RWPE1 (cell line): ENCODE data around the gene STK39.

Experiments used
- CTCF ChIA-PET: fragments of 350-600 bp; sonication (Branson Sonifier 250); formaldehyde crosslinking; extraction: SDS; loops from one replicate; lab custom pipeline; 2021; lab: Yijun Ruan, JAX
- POLR2A ChIA-PET: fragments of 400-600 bp; formaldehyde crosslinking; extraction: SDS; loops from one replicate; lab custom pipeline; 2020; ENCODE audit warnings: antibody characterized with exemption; ENCODE audit not compliant: low non-redundant PET; lab: Yijun Ruan, JAX
- DNase-seq: peaks from one replicate; pipeline ENCODE4 v3.0.0; 2012; ENCODE audit warnings: low spot score
- H3K27ac ChIP-seq: fragments of 450-650 bp; 2 replicates; pipeline ENCODE4 v1.5.1; 2017
- CTCF ChIP-seq: fragments of 450-650 bp; conservative IDR thresholded peaks from 2 replicates; pipeline ENCODE4 v1.5.1; 2017; ENCODE audit warnings: low read depth, mild to moderate bottlenecking

STK39 gene

DNA sequence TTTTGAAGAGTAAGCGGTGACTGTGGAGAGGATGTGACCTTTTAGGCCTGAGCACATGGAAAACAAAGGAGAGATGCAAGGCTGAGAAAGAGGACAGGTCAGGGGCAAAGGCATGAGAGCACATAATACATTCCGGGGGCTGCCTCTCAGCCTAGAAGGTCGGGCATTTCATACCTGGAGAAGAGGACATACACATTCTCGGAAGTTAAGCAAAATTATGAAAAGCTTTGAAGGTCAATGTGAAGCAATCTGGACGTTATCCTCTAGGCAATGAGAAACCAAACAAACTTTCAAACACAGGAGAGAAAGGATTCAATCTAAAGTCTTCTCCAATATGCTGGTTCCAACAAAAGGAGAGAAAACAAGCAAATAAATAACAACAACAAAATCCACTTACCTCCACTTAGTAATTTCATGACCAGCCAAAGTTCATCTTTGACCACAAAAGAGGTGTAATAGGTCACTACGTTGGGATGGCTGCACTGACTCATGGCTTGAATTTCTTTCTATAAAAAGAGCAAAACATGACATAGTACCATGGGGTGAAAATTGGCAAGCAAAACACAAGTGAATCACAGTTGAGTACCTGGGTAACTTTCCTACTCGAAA, 80.4 kb downstream of the STK39 start:
- no peak overlapping the region for H3K27ac ChIP-seq
- peak; percentile 59 for DNase-seq
- no peak for TF ChIP-seq CTCF
- CTCF ChIA-PET, result no interaction called here
- POLR2A ChIA-PET, result no interaction called here

DNA sequence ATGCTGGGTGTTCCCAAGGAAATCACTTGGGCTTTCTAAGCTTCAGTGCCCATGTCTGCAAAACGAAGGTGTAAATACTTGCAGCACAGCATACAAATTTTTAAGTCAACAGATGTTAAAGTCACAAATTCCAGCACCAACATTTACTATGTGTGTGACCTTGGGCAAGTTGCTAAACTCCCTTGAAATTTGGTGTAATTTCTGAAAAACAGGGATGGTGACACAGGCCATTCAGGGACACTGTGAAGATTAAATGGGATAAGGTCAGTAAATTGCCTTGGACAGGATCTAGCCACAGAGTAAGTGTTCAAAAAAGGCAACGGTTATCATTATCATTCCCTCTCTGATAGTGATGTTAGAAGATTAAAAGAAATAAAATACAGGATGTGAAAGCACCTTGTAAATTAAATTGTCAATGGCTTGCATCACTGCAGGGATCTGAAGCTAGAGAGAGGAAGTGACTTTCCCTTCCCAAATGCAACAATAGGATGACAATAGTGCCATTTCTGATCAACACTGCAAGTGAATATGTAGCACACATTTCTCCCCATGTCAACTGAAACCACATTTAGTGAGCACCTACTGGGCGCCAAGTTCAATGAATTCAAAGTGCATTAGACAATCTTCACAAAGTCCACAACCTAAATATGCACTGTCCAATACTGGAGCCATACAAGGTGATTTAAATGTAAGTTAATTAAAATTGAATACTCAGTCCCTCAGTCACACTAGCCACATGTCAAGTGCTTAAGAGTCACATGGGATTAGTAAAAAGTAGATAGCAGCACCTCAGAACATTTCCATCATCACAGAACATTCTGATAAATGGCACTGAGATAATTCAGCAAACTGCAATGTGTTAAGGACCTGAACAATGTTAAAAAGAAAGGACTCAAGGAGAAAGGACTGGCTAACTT, 81.2 kb downstream of the STK39 start:
- TF ChIP-seq CTCF, result no peak
- H3K27ac ChIP-seq, result no peak overlapping the region
- ChIA-PET CTCF (interaction anchor here (0.6 kb wide), 1 partner anchor 522 kb away, joined by 4 read pairs; no protein-coding TSS in a partner anchor), POLR2A (no interaction called here)
- no peak for DNase-seq

- ChIA-PET CTCF (no interaction called here), POLR2A (no interaction called here)
- no peak overlapping the region for H3K27ac ChIP-seq
- no peak for DNase-seq
- TF ChIP-seq CTCF, result no peak
Measured at GRCh38 chr2:168165397-168165796, 82.0 kb downstream of the STK39 start.

DNA sequence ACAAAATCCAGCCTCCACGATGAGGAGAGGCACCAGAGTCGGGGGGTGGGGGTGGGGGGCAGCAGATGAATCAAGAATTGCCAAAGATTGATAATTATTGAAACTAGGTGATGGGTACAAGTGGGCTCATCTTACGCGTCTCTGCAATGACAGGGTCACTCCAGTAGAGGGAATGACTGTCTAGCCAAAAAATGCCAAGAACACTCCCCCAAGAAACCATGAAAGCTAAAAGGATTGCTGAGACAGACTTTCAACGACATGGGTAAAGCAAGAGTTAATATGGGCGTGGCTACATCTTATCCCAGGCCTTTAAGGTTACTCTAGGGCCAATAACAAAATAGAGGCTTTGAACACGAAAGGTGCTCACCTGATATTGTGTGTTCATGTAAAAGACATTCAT, 86.5 kb downstream of the STK39 start:
- ChIA-PET POLR2A (no interaction called here), CTCF (no interaction called here)
- H3K27ac ChIP-seq, result no peak overlapping the region
- peak; percentile 4 for DNase-seq
- TF ChIP-seq CTCF, result no peak

DNA sequence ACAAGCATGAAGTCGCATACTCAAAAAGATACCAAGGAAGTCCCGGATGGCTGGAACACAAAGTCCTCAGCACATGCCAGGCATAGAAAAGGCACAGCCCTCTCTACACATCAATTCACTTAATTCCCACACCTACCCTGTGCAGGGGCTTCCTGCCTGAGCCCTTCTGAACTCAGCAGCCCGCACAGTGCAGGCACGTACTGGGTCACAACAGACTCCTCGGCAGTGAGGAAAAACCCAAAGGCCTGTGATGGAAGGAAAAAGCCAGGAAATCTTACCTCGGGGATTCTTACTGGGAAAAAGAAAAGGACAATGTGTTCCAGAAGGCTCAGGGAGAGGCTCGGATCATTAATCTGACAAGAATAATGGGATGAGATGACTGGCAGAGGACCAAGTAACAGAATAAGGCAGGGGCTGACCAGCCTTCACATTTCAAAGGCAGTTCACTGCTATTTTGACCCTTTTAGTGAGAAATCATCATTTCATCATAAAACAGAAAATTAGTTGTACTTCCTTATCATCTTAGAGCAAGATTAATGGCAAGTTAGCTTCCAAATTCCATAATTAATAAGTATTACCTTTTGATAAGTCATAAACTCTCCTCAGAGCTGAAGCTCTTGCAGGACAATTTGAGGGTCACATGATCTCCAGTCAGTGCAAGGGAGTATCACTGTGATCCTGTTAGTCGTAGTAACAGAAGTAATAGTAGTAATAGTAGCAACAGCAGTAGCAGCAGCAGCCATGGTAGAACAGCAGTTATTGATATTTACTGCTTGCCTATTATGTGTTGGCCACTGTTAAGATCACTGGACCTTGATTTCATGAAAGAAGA, 87.4 kb downstream of the STK39 start:
- no peak for TF ChIP-seq CTCF
- no peak overlapping the region for H3K27ac ChIP-seq
- no peak for DNase-seq
- ChIA-PET CTCF (interaction anchor here (0.6 kb wide), 1 partner anchor 9 kb away, joined by 5 read pairs; no protein-coding TSS in a partner anchor), POLR2A (no interaction called here)

DNA sequence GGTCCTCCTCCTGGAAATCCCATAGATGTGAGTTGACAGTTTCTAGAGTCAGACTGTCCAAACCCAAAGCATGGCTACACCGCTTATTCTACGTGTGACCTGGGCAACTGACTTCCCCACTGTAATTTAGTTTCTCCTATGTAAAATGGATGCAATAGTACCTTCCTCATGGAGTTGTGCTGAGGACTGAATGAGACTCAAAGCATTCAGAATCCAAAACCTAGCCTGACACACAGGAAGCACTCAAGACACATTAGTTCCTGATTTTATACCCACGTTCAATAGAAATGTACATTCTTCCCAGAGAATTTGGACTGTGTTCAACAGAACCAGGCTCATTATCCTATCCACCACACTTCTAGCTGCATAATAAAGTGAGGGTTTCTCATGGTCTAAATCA, 88.8 kb downstream of the STK39 start:
- DNase-seq, result no peak
- TF ChIP-seq CTCF, result no peak
- H3K27ac ChIP-seq, result no peak overlapping the region
- ChIA-PET CTCF (no interaction called here), POLR2A (no interaction called here)
